WERI-Rb-1 (cell line): Measurements from ENCODE around the gene PELO.

Source experiments
- DNase-seq: peaks from one replicate; pipeline ENCODE4 v3.0.0-alpha.2; 2020
- H3K27ac ChIP-seq: fragments of 250-450 bp; sonication (Bioruptor Pico); 2 replicates; pipeline ENCODE4 v1.5.1; 2020; ENCODE audit warnings: mild to moderate bottlenecking, moderate library complexity
- H3K27me3 ChIP-seq: fragments of 250-450 bp; sonication (Bioruptor Pico); 2 replicates; pipeline ENCODE4 v1.5.1; 2021; ENCODE audit warnings: mild to moderate bottlenecking, low read depth, moderate library complexity; ENCODE audit not compliant: insufficient read depth, severe bottlenecking
- H3K36me3 ChIP-seq: fragments of 250-450 bp; sonication (Bioruptor Pico); 2 replicates; pipeline ENCODE4 v1.5.1; 2020; ENCODE audit warnings: mild to moderate bottlenecking, moderate library complexity
- H3K4me3 ChIP-seq: 2 replicates; pipeline ENCODE4 v1.5.1; 2011; ENCODE audit warnings: low read depth, mild to moderate bottlenecking, control low read depth, low read length
- H3K9me3 ChIP-seq: fragments of 250-450 bp; sonication (Bioruptor Pico); 2 replicates; pipeline ENCODE4 v1.5.1; 2021; ENCODE audit warnings: mild to moderate bottlenecking, moderate library complexity; ENCODE audit not compliant: severe bottlenecking
- CTCF ChIP-seq: IDR thresholded peaks from 2 replicates; pipeline ENCODE4 v1.5.1; 2011; ENCODE audit warnings: low read depth, mild to moderate bottlenecking, control low read depth, inconsistent platforms, low read length

The PELO gene

GRCh38 chr5:52754051-52754450 is 33.7 kb upstream of the PELO start:
- Histone ChIP-seq H3K36me3 (no peaks in the 10 kb centered on the region), H3K27me3 (no peaks in the 10 kb centered on the region), H3K9me3 (no peaks in the 10 kb centered on the region), H3K27ac (no peak overlapping the region), H3K4me3 (no peak overlapping the region)
- no peak for TF ChIP-seq CTCF
- DNase-seq, result no peak

GRCh38 chr5:52757527-52757926 is 30.2 kb upstream of the PELO start:
- no peak for TF ChIP-seq CTCF
- no peak overlapping the region for H3K4me3 ChIP-seq
- no peaks in the 10 kb centered on the region for H3K27me3 ChIP-seq
- no peak for DNase-seq
- H3K9me3 ChIP-seq, result no peaks in the 10 kb centered on the region
- no peaks in the 10 kb centered on the region for H3K36me3 ChIP-seq
- H3K27ac ChIP-seq, result no peak overlapping the region

- no peak for DNase-seq
- Histone ChIP-seq H3K4me3 (no peak overlapping the region), H3K9me3 (no peaks in the 10 kb centered on the region), H3K36me3 (no peaks in the 10 kb centered on the region), H3K27ac (no peak overlapping the region), H3K27me3 (no peaks in the 10 kb centered on the region)
- TF ChIP-seq CTCF, result no peak
These were observed 29.7 kb upstream of the PELO start for GRCh38 chr5:52758014-52758413.

DNA sequence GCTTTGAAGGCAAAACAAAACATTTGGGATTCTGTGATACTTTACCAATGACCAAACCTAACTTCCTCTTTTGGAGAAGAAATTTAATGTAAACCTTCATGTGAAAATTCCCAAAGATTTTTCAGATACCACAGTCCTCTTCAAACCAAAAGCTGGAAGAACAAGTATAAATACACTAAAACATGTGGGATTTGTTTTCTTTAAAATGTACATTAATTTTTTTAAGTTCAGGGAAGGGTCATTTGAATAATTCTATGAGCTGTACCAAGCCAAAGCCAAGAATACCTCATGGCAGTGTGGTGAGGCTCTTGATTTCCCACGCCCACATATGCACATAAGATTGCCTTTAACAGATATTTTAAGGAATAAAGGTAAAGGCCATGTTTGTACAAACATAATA is 28.4 kb upstream of the PELO start:
- Histone ChIP-seq H3K36me3 (no peaks in the 10 kb centered on the region), H3K9me3 (no peaks in the 10 kb centered on the region), H3K4me3 (no peak overlapping the region), H3K27me3 (no peaks in the 10 kb centered on the region), H3K27ac (no peak overlapping the region)
- no peak for TF ChIP-seq CTCF
- no peak for DNase-seq

- no peak overlapping the region for H3K27ac ChIP-seq
- H3K4me3 ChIP-seq, result no peak overlapping the region
- H3K36me3 ChIP-seq, result no peaks in the 10 kb centered on the region
- no peak for TF ChIP-seq CTCF
- H3K9me3 ChIP-seq, result no peaks in the 10 kb centered on the region
- no peak for DNase-seq
- no peaks in the 10 kb centered on the region for H3K27me3 ChIP-seq
These were observed 26.9 kb upstream of the PELO start for GRCh38 chr5:52760695-52761366.

GRCh38 chr5:52767217-52767743 is 20.4 kb upstream of the PELO start:
- DNase-seq, result no peak
- H3K4me3 ChIP-seq, result no peak overlapping the region
- no peak overlapping the region for H3K27ac ChIP-seq
- no peaks in the 10 kb centered on the region for H3K27me3 ChIP-seq
- no peaks in the 10 kb centered on the region for H3K36me3 ChIP-seq
- H3K9me3 ChIP-seq, result no peaks in the 10 kb centered on the region
- TF ChIP-seq CTCF, result no peak
